ENCODE results near the gene PHYH.

- TF ChIP-seq CTCF (IDR thresholded peaks at IDR 0.05) (no peak), POLR2A (IDR thresholded peaks at IDR 0.05) (no peak)
Measured at GRCh38 chr10:13238271-13239077, 61.4 kb downstream of the PHYH start.

All from esophagus squamous epithelium (tissue), 4 donors.